SU-DHL-6 (cell line): ENCODE results near the gene TMTC1.

Source experiments
- H2AFZ ChIP-seq: fragments of 200-600 bp; sonication (generic); 2 replicates; pipeline ENCODE4 v1.6.1; 2014; ENCODE audit warnings: low read depth, mild to moderate bottlenecking, moderate library complexity, mixed read lengths, antibody characterized with exemption, low read length; ENCODE audit not compliant: severe bottlenecking
- H3F3A ChIP-seq: fragments of 200-600 bp; shearing (Covaris generic); 2 replicates; pipeline ENCODE4 v1.6.0; 2016; ENCODE audit warnings: antibody characterized with exemption, mild to moderate bottlenecking; ENCODE audit not compliant: insufficient read depth
- H3K27ac ChIP-seq: fragments of 200-600 bp; sonication (generic); 2 replicates; pipeline ENCODE4 v1.5.1; 2016; ENCODE audit warnings: low read depth, mild to moderate bottlenecking, low read length, moderate library complexity, mixed read lengths
- H3K27me3 ChIP-seq: fragments of 200-600 bp; sonication (generic), shearing (Covaris generic); 2 replicates; pipeline ENCODE4 v1.6.0; 2014; ENCODE audit warnings: mild to moderate bottlenecking, low read length
- H3K36me3 ChIP-seq: fragments of 200-600 bp; sonication (generic); 2 replicates; pipeline ENCODE4 v1.6.1; 2014; ENCODE audit warnings: mild to moderate bottlenecking, low read length, mixed read lengths
- H3K4me2 ChIP-seq: fragments of 300-600, 200-600 bp; shearing (Covaris generic), sonication (generic); 2 replicates; pipeline ENCODE4 v1.6.0; 2014; ENCODE audit warnings: low read length, low read depth, mild to moderate bottlenecking; ENCODE audit not compliant: poor library complexity, severe bottlenecking
- H3K4me3 ChIP-seq: fragments of 200-600 bp; sonication (generic); 2 replicates; pipeline ENCODE4 v1.5.1; 2014; ENCODE audit warnings: antibody characterized with exemption, low read length, mild to moderate bottlenecking, mixed read lengths; ENCODE audit not compliant: insufficient read depth, poor library complexity, severe bottlenecking
- H3K79me2 ChIP-seq: fragments of 200-600 bp; sonication (generic); 2 replicates; pipeline ENCODE4 v1.6.1; 2014; ENCODE audit warnings: mild to moderate bottlenecking, low read length, moderate library complexity; ENCODE audit not compliant: insufficient read depth
- H3K9ac ChIP-seq: fragments of 200-600 bp; sonication (generic); 2 replicates; pipeline ENCODE4 v1.7.0; 2014; ENCODE audit warnings: mild to moderate bottlenecking, low read length
- H3K9me2 ChIP-seq: fragments of 200-600 bp; sonication (generic); replicated peaks from 2 replicates; pipeline ENCODE4 v1.6.1; 2014; ENCODE audit warnings: low read length; ENCODE audit not compliant: insufficient read depth
- H3K9me3 ChIP-seq: fragments of 200-600 bp; sonication (generic); 2 replicates; pipeline ENCODE4 v1.6.1; 2014; ENCODE audit warnings: low read length, mixed read lengths; ENCODE audit not compliant: insufficient read depth
- H4K20me1 ChIP-seq: fragments of 200-600 bp; sonication (generic); 2 replicates; pipeline ENCODE4 v1.6.1; 2014; ENCODE audit warnings: low read depth, mild to moderate bottlenecking, antibody characterized with exemption, low read length, moderate library complexity, mixed read lengths
- CTCF ChIP-seq: fragments of 200-600 bp; sonication (generic); IDR thresholded peaks from one replicate; pipeline ENCODE4 v1.5.1; 2017; ENCODE audit warnings: antibody characterized with exemption, mild to moderate bottlenecking, low read length, moderate library complexity; ENCODE audit not compliant: insufficient read depth, poor library complexity, severe bottlenecking
- EZH2phosphoT487 ChIP-seq: fragments of 200-600 bp; sonication (generic), shearing (Covaris generic); conservative IDR thresholded peaks from 2 replicates; pipeline ENCODE4 v1.6.1; 2018; ENCODE audit warnings: mild to moderate bottlenecking, antibody characterized with exemption, low read length, moderate library complexity, mixed read lengths

TMTC1 gene

GRCh38 chr12:29707846-29708245 is 75.9 kb downstream of the TMTC1 start:
- Histone ChIP-seq H3K4me3 (no peak overlapping the region), H2AFZ (no peak overlapping the region), H3K9me2 (no peaks in the 10 kb centered on the region)

GRCh38 chr12:29706311-29706710 is 77.4 kb downstream of the TMTC1 start:
- Histone ChIP-seq H3F3A (no peaks in the 10 kb centered on the region), H4K20me1 (no peaks in the 10 kb centered on the region), H3K27ac (no peak overlapping the region), H3K9ac (no peak overlapping the region), H3K9me3 (no peaks in the 10 kb centered on the region), H3K4me3 (no peak overlapping the region), H2AFZ (no peak overlapping the region), H3K4me2 (no peak overlapping the region), H3K36me3 (no peaks in the 10 kb centered on the region), H3K79me2 (no peaks in the 10 kb centered on the region), H3K9me2 (no peaks in the 10 kb centered on the region), H3K27me3 (no peaks in the 10 kb centered on the region)
- TF ChIP-seq CTCF = no peak
- no peak for TF ChIP-seq EZH2phosphoT487

More at GRCh38 chr12:29707846-29708245, 75.9 kb downstream of the TMTC1 start:
- no peak overlapping the region for H3K4me2 ChIP-seq
- H3K36me3 ChIP-seq = no peaks in the 10 kb centered on the region
- no peak for TF ChIP-seq CTCF
- no peak for TF ChIP-seq EZH2phosphoT487
- H3K27ac ChIP-seq = no peak overlapping the region
- H4K20me1 ChIP-seq = no peaks in the 10 kb centered on the region
- H3K79me2 ChIP-seq = no peaks in the 10 kb centered on the region
- no peaks in the 10 kb centered on the region for H3K27me3 ChIP-seq
- no peaks in the 10 kb centered on the region for H3K9me3 ChIP-seq
- H3F3A ChIP-seq = no peaks in the 10 kb centered on the region
- no peak overlapping the region for H3K9ac ChIP-seq

GRCh38 chr12:29703528-29703927 is 80.2 kb downstream of the TMTC1 start:
- Histone ChIP-seq H4K20me1 (no peaks in the 10 kb centered on the region), H3K79me2 (no peaks in the 10 kb centered on the region), H3K9ac (no peak overlapping the region), H3K9me2 (no peaks in the 10 kb centered on the region), H3K36me3 (no peaks in the 10 kb centered on the region), H3F3A (no peaks in the 10 kb centered on the region), H3K27ac (no peak overlapping the region), H2AFZ (no peak overlapping the region), H3K9me3 (no peaks in the 10 kb centered on the region), H3K4me3 (no peak overlapping the region), H3K4me2 (no peak overlapping the region), H3K27me3 (no peaks in the 10 kb centered on the region)
- no peak for TF ChIP-seq EZH2phosphoT487
- TF ChIP-seq CTCF = no peak
